OCI-LY1 (cell line): ENCODE results near the gene CTAGE1.

Source experiments
- H2AFZ ChIP-seq: fragments of 200-600 bp; sonication (generic), shearing (Covaris generic); 2 replicates; pipeline ENCODE4 v1.6.0; 2014; ENCODE audit warnings: antibody characterized with exemption, mild to moderate bottlenecking, low read length
- H3F3A ChIP-seq: fragments of 200-600 bp; sonication (generic), shearing (Covaris generic); 2 replicates; pipeline ENCODE4 v1.6.0; 2014; ENCODE audit warnings: mild to moderate bottlenecking, antibody characterized with exemption, low read length, moderate library complexity; ENCODE audit not compliant: insufficient read depth
- H3K27ac ChIP-seq: fragments of 200-600 bp; sonication (generic); 2 replicates; pipeline ENCODE4 v1.5.1; 2014; ENCODE audit warnings: low read length, mixed run types, mild to moderate bottlenecking, low read depth; ENCODE audit not compliant: poor library complexity, severe bottlenecking
- H3K27me3 ChIP-seq: fragments of 200-600 bp; sonication (generic); 2 replicates; pipeline ENCODE4 v1.6.0; 2014; ENCODE audit warnings: antibody characterized with exemption, mild to moderate bottlenecking, low read length, moderate library complexity; ENCODE audit not compliant: insufficient read depth
- H3K36me3 ChIP-seq: fragments of 200-600 bp; sonication (generic); 2 replicates; pipeline ENCODE4 v1.6.1; 2014; ENCODE audit warnings: mild to moderate bottlenecking, antibody characterized with exemption, low read length, moderate library complexity, mixed read lengths; ENCODE audit not compliant: insufficient read depth
- H3K4me1 ChIP-seq: fragments of 200-600 bp; sonication (generic); 2 replicates; pipeline ENCODE4 v1.5.1; 2014; ENCODE audit warnings: mild to moderate bottlenecking, low read length, moderate library complexity; ENCODE audit not compliant: insufficient read depth, severe bottlenecking
- H3K4me2 ChIP-seq: fragments of 200-600 bp; sonication (generic), shearing (Covaris generic); 2 replicates; pipeline ENCODE4 v1.6.1; 2014; ENCODE audit warnings: low read length
- H3K4me3 ChIP-seq: fragments of 200-600 bp; sonication (generic); 2 replicates; pipeline ENCODE4 v1.5.1; 2014; ENCODE audit warnings: low read length, low read depth, mild to moderate bottlenecking, mixed read lengths; ENCODE audit not compliant: poor library complexity, severe bottlenecking
- H3K79me2 ChIP-seq: fragments of 200-600 bp; shearing (Covaris generic); 2 replicates; pipeline ENCODE4 v1.6.1; 2016; ENCODE audit warnings: mixed run types, low read length, mixed read lengths; ENCODE audit not compliant: insufficient read depth
- H3K9ac ChIP-seq: fragments of 200-600 bp; sonication (generic), shearing (Covaris generic); 2 replicates; pipeline ENCODE4 v1.6.1; 2014; ENCODE audit warnings: mild to moderate bottlenecking, low read length, mixed read lengths
- H3K9me2 ChIP-seq: fragments of 200-600 bp; sonication (generic), shearing (Covaris generic); 2 replicates; pipeline ENCODE4 v1.6.1; 2014; ENCODE audit warnings: low read depth, mild to moderate bottlenecking, low read length, mixed read lengths
- H3K9me3 ChIP-seq: fragments of 200-600 bp; shearing (Covaris generic); 2 replicates; pipeline ENCODE4 v1.6.1; 2014; ENCODE audit warnings: low read length, mixed read lengths
- H4K20me1 ChIP-seq: fragments of 200-600 bp; sonication (generic), shearing (Covaris generic); 2 replicates; pipeline ENCODE4 v1.6.0; 2016; ENCODE audit warnings: mild to moderate bottlenecking, low read length; ENCODE audit not compliant: insufficient read depth
- EZH2 ChIP-seq: fragments of 200-600 bp; sonication (generic), shearing (Covaris generic); IDR thresholded peaks from 2 replicates; pipeline ENCODE4 v1.8.0; 2017; ENCODE audit warnings: borderline replicate concordance, mixed run types, mild to moderate bottlenecking, antibody characterized with exemption, low read length, moderate library complexity, mixed read lengths
- TF ChIP-seq, protein P1 (sequence below): fragments of 200-600 bp; sonication (generic), shearing (Covaris generic); IDR thresholded peaks from 2 replicates; pipeline ENCODE4 v1.5.1; 2017; ENCODE audit warnings: mild to moderate bottlenecking, antibody characterized with exemption, low read length, moderate library complexity, mixed read lengths

CTAGE1 gene

DNA sequence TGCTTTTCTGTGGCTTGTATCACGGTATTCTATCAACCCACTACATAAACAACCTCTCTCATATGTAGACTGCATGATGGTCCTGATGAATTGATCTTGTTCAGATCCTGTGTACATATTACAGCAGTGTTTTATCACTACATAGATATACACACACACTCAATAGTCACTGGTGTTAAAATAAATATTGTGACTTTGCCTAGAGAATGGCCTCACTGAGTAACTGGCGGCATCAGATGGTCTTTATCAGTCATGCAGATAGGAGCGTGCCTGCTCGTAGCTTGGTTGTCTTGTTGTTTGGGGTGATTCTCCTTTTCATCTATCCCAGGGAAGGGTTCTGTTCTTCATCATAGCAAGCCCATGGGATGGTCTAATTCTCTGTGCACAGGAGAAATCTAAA is 18.4 kb upstream of the CTAGE1 start:
- no peaks in the 10 kb centered on the region for H3K9me2 ChIP-seq
- TF ChIP-seq EZH2 = no peak
- TF ChIP-seq, protein P1, sequence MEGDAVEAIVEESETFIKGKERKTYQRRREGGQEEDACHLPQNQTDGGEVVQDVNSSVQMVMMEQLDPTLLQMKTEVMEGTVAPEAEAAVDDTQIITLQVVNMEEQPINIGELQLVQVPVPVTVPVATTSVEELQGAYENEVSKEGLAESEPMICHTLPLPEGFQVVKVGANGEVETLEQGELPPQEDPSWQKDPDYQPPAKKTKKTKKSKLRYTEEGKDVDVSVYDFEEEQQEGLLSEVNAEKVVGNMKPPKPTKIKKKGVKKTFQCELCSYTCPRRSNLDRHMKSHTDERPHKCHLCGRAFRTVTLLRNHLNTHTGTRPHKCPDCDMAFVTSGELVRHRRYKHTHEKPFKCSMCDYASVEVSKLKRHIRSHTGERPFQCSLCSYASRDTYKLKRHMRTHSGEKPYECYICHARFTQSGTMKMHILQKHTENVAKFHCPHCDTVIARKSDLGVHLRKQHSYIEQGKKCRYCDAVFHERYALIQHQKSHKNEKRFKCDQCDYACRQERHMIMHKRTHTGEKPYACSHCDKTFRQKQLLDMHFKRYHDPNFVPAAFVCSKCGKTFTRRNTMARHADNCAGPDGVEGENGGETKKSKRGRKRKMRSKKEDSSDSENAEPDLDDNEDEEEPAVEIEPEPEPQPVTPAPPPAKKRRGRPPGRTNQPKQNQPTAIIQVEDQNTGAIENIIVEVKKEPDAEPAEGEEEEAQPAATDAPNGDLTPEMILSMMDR = no peak
- no peaks in the 10 kb centered on the region for H3K4me1 ChIP-seq
- no peak overlapping the region for H3K9ac ChIP-seq
- no peak overlapping the region for H3K4me2 ChIP-seq
- H4K20me1 ChIP-seq = no peaks in the 10 kb centered on the region
- no peaks in the 10 kb centered on the region for H3F3A ChIP-seq
- H3K36me3 ChIP-seq = no peaks in the 10 kb centered on the region
- H3K79me2 ChIP-seq = no peaks in the 10 kb centered on the region
- H2AFZ ChIP-seq = no peak overlapping the region
- H3K9me3 ChIP-seq = no peaks in the 10 kb centered on the region
- no peak overlapping the region for H3K27ac ChIP-seq
- H3K27me3 ChIP-seq = no peaks in the 10 kb centered on the region
- no peak overlapping the region for H3K4me3 ChIP-seq

DNA sequence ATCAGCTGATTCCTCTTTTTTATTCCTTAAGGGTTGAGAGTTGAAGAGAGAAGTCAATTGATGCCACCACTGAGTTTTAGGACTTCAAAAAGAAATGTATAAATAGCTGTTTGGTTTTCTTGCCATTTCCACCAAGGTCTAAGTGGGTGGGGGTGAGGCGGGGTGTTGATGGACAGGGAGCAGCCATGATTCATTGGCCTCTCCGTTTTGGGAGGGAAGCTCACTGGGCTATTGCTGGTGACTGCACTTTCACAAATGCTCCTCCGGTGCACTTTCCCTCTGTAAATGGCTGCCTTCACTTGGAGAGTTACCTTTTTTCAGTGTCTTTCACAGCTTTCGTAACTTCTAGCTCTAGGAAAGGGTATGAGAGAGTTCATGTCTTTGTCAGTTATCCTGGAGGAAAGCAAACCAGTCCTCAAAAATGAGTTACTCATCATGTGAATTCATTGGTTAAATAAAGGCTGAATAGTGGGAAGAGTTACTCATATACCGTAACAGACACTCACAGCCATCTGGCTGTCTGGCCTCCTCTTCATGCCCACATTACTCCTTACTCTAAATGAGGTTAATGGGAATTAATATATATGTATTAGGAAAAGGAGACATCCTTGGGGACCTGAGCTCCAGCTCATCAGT is 17.4 kb upstream of the CTAGE1 start:
- Histone ChIP-seq H3F3A (no peaks in the 10 kb centered on the region), H2AFZ (no peak overlapping the region), H3K9me3 (no peaks in the 10 kb centered on the region), H4K20me1 (no peaks in the 10 kb centered on the region), H3K79me2 (no peaks in the 10 kb centered on the region), H3K9ac (no peak overlapping the region), H3K36me3 (no peaks in the 10 kb centered on the region), H3K27me3 (no peaks in the 10 kb centered on the region), H3K27ac (no peak overlapping the region), H3K9me2 (no peaks in the 10 kb centered on the region), H3K4me2 (no peak overlapping the region), H3K4me3 (no peak overlapping the region), H3K4me1 (no peaks in the 10 kb centered on the region)
- no peak for TF ChIP-seq EZH2
- TF ChIP-seq, protein P1 = no peak

DNA sequence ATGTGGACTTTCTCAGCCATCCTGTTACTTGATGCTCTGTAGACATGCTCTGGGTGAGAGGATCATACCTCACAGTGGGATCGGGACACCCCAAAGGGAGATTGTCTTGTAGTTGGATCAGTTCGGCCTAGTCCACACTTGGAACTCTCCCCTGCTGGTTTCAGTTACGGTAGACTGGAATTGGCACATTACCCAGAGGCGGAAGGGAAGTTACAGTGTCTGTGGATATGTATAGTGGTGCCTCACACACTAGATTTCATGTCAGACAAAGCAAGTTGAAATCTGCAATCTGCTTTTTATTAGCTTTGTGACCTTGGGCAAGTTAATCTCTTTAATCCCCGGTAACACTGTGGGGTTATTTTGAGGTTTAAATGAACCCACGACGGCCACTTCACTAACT is 16.2 kb upstream of the CTAGE1 start:
- no peaks in the 10 kb centered on the region for H3K36me3 ChIP-seq
- H3K79me2 ChIP-seq = no peaks in the 10 kb centered on the region
- no peaks in the 10 kb centered on the region for H3K4me1 ChIP-seq
- H3K4me2 ChIP-seq = no peak overlapping the region
- H3F3A ChIP-seq = no peaks in the 10 kb centered on the region
- H3K9me2 ChIP-seq = no peaks in the 10 kb centered on the region
- TF ChIP-seq, protein P1 = no peak
- no peak for TF ChIP-seq EZH2
- no peaks in the 10 kb centered on the region for H4K20me1 ChIP-seq
- no peak overlapping the region for H3K27ac ChIP-seq
- no peaks in the 10 kb centered on the region for H3K9me3 ChIP-seq
- no peaks in the 10 kb centered on the region for H3K27me3 ChIP-seq
- H3K4me3 ChIP-seq = no peak overlapping the region
- no peak overlapping the region for H2AFZ ChIP-seq
- no peak overlapping the region for H3K9ac ChIP-seq
